IPS DF 19.7 (cell line): ENCODE results near the gene CORO1A.
"Not testable (repeated sequence)": the region's sequence is repeated elsewhere in the genome, so short reads cannot be mapped to it uniquely, and the experiment has no call there.

Experiments used
- DNase-seq: peaks from one replicate; pipeline ENCODE4 v3.0.0-alpha.2; 2013; ENCODE audit warnings: low read depth, low spot score

CORO1A gene

DNA sequence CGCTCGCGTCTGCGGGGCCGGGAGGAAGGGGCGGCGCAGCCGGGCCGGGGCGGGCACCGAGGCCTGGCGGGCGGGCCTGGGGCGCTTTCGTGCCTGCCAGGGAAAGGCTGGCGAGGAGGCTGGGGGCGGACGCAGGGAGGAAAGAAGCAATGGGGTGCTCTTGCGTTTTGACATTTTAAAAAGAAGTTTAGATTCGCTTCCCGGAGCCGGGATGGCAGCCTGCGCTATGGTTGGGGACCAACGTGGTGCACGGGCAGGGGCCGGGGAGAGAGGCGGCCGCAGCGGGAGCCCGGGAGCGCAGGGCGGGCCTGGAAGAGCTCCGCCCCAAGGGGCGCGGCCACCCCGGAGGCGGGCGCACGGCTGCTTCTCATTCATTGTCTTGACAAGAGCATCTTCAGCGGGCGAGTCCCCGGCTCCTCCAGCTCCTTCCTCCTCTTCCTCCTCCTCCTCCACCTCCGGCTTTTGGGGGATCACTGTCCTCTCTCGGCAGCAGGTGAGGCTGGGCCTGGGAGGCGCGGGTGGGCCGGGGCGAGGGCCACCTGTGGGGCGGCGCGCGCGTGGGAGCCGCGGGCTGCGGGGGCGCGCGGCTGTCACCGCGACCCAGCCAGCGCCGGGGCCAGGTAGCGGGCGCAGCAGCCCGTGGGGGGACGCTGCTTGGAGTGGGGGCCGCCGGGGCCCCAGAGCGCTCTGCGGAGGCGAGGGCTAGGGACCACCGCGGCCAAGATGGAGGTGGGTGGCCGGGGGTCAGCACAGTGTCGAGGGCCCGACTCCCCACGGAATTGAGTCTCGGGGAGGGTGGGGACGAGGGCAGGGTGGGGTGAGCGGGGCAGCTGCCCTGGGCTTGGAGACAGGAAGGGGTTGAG is at the start of gene CORO1A:
Gene CORO1A, plus strand, starts transcription at position 370 of the 863 bp plus-strand sequence. CDS start 1,608 bp downstream, outside the sequence.
- no peak for DNase-seq

DNA sequence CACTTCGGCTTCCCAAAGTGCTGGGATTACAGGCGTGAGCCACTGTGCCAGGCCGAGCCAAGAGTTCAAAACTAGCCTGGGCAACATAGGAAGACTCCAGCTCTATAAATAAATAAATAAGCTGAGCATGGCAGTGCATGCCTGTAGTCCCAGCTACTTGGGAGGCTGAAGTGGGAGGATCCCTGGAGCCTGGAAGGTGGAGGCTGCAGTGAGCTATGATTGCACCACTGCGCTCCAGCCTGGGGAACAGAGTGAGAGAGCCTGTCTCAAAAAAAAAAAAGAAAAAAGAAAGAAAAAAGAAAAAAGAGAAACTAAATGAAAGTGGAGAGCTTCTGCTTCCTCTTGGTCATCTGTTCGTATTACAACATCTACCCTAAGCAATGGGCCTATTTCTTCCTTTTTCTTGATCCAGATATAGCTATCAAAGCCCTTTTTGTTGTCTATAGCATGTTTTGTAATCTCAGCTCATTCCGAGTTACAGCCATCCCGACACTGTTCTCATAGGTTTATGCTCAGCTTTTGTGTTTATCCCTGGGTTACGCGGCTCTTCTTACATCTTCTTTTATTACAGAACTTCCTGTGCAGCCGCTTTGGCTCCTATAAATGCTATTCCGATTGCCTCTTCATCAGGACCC is 46.3 kb upstream of the CORO1A start:
- DNase-seq: no peak

DNA sequence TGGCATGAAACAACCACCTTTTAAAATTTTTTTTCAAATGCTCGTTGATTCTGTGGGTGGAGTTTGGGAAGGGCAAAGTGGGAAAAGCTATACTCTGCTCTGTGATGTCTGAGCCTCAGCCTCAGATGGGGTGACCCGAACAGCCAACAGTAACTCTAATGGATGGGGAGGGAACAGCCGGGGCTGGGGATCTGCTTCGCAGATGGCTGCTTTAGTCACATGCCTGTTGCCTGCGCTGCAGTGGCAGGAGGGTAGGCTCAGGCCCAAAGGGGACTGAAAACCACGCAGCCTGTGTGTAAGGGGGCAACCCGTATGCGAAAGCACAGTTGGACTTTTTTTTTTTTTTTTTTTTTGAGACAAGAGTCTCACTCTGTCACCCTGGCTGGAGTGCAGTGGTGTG is 45.5 kb upstream of the CORO1A start:
- no peak for DNase-seq

DNA sequence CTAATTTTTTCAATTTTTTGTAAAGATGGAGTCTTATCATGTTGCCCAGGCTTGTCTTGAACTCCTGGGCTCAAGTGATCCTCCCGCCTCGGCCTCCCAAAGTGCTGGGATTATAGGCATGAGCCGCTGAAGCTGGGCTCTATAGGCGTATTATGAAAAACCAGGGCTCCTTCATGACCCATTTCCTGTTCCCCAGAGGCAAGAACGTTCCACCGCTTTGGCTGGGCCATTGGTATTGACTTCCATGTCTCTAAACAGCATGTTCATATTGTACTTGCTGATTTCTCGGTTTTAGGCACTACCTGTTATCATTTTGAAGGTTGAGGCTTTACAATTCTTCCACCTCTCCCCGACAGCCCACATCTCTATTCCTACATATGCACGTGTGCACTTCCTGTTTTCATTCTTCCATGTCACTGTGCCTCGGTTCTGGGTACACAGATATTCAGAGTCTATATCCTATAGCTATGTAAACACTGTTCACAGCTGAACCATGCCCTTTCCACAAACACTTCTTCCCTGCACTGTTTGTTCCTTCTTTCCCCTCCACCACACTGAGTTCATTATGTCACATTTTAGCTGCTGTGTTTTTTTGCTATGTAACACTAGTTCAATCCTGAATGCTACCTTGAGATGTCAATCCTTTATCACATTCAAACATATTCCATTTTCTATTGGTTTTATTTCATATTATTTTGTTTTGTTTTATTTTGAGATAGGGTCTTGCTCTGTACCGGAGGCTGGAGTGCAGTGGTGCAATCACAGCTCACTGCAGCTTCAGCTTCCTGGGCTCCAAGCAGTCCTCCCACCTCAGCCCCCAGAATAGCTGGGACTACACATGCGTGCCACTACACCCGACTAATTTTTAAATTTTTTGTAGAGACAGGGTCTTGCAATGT is 43.6 kb upstream of the CORO1A start:
- no peak for DNase-seq

DNA sequence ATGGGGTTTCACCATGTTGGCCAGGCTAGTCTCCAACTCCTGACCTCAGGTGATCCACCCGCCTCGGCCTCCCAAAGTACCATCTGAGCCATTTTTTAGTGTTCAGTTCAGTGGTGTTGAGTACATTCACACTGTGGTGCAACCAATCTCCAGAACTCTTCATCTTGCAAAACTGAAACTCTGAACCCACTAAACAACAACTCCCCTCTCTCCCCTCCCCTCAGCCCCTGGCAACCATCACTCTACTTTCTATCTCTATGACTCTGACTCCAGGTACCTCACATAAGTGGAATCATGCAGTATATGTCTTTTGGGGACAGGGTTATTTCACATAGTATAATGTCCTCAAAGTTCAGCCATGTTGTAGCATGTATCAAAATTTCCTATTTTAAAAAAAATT is 41.7 kb upstream of the CORO1A start:
- no peak for DNase-seq

DNA sequence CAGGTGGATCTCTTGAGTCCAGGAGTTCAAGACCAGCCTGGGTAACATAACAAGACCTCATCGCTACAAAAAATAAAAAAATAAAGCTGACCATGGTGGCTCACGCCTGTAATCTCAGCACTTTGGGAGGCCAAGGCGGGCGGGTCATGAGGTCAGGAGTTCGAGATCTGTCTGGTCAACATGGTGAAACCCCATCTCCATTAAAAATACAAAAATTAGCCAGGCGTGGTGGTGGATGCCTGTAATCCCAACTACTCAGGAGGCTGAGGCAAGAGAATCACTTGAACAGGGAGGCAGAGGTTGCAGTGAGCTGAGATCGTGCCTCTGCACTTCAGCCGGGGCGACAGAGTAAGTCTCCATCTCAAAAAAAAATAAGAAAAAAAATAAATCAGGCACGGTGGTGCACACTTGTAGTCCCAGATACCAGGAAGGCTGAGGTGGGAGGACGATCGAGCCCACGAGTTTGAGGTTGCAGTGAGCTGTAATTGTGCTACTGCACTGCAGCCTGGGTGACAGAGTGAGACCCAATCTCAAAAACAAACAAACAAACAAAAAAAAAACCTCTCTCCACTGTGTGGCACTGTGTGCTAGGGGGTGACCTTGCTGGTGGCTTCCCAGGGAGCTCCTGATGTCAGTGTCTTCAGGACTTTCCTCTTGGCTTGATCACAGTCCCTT is 40.6 kb upstream of the CORO1A start:
- no peak for DNase-seq

DNA sequence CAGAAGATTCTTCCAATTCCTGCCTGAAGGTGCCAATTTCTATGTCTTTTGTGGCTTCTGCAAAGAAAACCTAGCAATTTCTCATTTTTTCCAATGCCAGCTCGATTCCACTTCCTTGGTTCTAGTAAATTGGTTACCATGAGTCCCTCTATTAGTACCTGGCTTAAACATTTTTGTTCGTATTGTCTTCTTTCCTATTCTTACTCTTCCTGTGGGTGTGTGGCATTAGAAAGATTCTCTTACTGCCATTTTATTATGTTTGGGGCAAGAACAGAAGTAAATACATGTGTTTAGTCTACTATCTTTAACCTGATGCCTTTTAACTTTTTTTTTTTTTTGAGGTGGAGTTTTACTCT is 40.1 kb upstream of the CORO1A start:
- no peak for DNase-seq

DNA sequence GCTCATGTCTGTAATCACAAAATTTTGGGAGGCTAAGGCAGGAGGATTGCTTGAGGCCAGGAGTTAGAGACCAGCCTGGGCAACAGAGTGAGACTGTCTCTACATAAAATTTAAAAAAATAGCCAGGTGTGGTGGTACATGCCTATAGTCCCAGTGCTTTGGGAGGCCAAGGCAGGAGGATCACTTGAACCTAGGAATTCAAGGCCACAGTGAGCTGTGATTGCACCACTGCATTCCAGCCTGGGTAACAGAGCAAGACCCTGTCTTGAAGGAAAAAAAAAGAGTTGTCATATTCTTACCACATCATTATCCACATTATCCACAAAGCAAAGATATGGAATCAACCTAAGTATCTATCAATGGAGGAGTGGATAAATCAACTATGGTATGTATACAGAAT is 39.4 kb upstream of the CORO1A start:
- no peak for DNase-seq

DNA sequence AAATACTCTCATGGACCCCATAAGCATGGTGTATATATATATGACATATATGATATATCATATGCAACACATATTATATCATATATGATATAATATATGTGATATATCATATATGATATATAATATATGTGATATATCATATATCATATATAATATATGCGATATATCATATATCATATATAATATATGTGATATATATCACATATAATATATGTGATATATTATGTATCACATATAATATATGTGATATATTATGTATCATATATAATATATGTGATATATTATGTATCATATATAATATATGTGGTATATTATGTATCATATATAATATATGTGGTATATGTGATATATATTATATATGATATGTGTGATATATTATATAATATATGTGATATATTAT is 38.5 kb upstream of the CORO1A start:
- DNase-seq: no peak

DNA sequence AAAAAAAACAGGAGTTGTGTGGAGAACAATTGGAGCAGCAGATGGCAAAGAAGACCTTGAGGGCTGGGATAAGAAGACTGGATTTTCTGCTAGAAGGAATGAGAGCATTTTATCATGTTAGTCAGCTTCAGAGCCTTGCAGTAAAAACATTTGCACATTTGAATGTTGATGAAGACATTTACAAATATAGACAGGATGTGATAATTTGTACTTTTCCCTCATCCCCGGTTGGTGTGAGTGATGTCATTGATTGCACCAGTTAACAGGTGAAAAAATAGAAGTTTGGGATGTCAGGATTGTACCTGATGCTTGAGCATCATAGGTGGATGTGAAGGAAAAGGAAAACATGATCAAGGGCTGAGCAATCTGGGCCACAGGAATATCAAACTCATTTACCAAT is 37.7 kb upstream of the CORO1A start:
- DNase-seq: no peak

DNA sequence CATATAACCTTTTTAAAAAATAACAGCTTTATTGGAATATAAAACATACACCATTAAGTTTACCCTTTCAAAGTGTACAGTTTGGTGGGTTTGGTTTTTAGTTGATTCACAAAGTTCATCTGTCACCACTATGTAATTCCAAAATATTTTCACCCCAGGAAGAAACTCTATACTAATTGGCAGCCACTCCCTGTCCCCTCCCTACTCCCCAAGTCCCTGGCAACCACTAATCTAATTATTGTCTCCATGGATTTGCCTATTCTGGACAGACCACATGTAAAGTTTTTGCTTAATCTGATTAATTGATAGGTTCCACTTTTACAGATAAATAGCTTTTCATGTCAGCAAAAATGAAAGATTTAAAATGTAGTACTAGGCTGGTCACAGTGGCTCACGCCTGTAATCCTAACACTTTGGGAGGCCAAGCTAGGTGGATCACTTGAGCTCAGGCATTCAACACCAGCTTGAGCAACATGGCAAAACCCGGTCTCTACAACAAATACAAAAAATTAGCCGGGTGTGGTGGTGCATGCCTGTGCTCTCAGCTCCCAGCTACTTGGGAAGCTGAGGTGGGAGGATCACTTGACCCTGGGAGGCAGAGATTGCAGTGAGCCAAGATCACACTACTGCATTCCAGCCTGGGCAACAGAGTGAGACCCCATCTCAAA is 35.4 kb upstream of the CORO1A start:
- DNase-seq: no peak

DNA sequence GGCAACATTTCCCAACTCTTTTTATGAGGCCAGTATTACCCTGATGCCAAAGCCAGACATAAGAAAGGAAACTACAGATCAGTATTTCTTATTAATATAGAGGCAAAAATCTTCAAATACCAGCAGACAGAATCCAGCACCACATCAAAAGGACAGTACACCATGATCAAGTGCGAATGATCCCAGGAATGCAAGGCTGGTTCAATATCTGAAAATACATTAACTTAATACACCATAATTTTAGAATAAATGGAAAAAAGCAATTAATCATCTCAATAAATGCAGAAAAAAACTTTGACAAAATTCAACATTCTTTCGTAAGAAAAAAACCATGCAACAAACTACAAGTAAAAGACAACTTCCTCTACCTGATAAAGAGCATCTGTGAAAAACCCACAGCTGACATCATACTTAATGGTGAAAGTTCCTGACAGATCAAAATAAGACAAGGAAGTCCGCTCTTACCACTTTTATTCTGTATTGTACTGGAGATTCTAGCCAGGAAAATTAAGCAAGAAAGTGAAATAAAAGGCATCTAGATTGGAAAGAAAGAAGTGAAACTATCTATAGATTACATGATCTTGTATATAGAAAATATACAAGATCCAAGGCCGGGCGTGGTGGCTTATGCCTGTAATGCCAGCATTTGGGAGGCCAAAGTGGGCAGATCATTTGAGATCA is 34.0 kb upstream of the CORO1A start:
- DNase-seq: no peak

DNA sequence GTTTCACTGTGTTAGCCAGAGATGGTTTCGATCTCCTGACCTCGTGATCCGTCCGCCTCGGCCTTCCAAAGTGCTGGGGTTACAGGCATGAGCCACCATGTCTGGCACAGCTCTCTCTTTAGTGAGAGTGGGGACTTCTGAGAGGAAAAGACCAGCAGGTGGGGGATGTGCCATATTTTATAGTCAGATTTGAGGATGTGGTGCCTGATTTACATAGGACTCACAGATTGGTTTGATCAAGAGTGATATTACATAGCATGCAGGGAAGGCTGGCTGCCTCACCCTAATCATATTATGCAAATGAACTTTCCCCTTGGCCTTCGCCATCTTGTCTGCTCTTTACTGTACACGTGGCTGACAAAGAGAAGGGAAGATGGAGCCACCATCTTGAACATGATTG is 32.3 kb upstream of the CORO1A start:
- DNase-seq: no peak

DNA sequence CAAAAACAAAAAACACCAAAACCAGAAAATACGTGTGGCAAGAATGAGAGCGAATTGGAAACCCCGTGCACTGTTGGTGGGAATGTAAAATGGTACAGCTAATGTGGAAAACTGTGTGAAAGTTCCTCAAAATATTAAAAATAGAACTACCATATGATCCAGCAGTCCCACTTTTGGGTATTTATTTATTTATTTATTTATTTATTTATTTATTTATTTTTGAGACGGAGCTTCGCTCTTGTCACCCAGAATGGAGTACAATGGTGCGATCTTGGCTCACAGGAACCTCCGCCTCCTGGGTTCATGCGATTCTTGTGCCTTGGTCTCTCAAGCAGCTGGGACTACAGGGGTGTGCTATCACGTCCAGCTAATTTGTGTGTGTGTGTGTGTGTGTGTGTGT is 30.9 kb upstream of the CORO1A start:
- DNase-seq: no peak

DNA sequence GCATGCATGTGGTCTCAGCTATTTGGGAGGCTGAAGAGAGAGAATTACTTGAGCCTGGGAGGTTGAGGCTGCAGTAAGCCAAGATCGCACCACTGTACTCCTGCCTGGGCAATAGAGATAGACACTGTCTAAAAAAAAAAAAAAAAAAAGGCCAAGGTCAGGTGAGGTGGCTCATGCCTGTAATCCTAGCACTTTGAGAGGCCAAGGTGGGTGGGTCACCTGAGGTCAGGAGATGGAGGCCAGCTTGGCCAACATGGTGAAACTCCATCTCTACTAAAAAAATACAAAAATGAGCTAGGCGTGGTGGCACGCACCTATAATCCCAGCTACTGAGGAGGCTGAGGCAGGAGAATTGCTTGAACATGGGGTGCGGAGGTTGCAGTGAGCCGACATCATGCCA is 28.2 kb upstream of the CORO1A start:
- DNase-seq: no peak

DNA sequence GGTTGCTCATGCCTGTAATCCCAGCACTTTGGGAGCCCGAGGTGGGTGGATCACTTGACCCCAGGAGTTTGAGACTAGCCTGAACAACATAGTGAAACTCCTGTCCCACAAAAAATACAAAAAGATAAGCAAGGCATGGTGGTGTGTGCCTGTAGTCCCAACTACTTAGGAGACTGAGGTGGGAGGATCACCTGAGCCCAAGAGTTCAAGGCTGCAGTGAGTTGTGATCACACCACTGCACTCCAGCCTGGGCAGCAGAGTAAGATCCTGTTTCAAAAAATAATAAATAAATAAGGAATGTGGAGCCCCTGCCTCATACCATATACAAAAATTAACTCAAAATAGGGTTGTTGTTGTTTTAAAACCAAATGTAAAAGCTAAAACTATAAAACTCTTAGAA is 26.2 kb upstream of the CORO1A start:
- no peak for DNase-seq

DNA sequence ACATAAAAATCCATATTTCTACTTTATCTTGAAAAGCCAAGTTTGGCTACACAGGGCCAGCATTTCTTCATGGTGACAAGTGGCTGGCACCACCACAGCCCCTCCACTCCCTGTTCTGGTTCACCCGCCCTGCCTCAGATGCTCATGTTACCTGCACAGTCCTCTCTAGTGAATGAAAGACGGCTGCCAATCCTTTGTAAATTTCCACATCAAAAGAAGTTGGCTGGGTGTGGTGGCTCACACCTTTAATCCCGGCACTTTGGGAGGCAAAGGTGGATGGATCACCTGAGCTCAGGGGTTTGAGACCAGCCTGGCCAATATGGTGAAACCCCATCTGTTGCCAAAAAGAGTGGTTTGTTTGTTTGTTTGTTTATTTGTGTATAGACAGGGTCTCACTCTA is 19.9 kb upstream of the CORO1A start:
- DNase-seq: no peak

DNA sequence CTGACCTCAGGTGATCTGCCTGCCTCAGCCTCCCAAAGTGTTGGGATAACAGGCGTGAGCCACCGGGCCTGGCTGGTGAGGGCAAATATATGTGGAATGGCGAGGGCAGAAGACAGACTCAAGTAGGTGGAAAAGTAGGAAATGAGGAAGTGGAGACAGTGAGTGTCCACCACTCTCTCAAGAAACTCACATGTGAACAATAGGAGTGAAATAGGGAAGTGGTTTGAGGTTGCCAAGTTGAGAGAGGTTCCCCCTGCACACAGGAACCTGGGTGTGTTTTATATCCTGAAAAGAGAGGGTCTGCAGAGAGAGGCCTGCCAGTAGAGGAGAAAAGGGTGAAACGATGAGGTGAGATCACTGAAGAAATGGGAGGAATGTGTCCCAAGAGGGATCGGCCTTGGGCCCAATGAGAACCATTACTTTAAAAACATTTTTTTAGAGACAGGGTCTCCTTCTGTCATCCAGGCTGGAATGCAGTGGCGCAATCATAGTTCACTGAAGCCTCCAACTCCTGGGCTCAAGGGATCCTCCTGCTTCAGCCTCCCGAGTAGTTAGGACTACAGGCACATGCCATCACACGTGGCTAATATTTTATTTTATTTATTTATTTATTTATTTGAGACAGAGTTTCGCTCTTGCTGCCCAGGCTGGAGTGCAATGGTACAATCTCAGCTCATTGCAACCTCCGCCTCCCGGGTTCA is 17.1 kb upstream of the CORO1A start:
- no peak for DNase-seq

DNA sequence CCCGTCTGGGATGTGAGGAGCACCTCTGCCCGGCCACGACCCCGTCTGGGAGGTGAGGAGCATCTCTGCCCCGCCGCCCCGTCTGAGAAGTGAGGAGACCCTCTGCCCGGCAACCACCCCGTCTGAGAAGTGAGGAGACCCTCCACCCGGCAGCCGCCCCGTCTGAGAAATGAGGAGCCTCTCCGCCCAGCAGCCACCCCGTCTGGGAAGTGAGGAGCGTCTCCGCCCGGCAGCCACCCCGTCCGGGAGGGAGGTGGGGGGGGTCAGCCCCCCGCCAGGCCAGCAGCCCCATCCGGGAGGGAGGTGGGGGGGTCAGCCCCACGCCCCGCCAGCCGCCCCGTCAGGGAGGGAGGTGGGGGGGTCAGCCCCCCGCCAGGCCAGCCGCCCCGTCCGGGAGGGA is 14.7 kb upstream of the CORO1A start:
- not testable (repeated sequence) for DNase-seq

DNA sequence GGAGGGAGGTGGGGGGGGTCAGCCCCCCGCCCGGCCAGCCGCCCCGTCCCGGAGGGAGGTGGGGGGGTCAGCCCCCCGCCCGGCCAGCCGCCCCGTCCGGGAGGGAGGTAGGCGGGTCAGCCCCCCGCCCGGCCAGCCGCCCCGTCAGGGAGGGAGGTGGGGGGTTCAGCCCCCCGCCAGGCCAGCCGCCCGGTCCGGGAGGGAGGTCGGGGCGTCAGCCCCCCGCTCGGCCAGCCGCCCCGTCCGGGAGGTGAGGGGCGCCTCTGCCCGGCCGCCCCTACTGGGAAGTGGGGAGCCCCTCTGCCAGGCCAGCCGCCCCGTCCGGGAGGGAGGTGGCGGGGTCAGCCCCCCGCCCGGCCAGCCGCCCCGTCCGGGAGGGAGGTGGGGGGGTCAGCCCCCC is 14.0 kb upstream of the CORO1A start:
- not testable (repeated sequence) for DNase-seq
